Stimulated activated CD8-positive, alpha-beta memory T cell treated with anti-CD3 and anti-CD28 coated beads, Interleukin-15, amount 100 ng/mL, for 48 hours (primary cell): Measurements from ENCODE around the gene CDCA4.
"Not testable (repeated sequence)": the region's sequence is repeated elsewhere in the genome, so short reads cannot be mapped to it uniquely, and the experiment has no call there.

ENCODE experiments used
- DNase-seq, 2 donors: peaks; one replicate each; pipeline ENCODE4 v3.0.0-alpha.2; 2020; ENCODE audit warnings: low read depth in 2 of 2

Gene CDCA4

GRCh38 chr14:105020815-105021655 is at the start of gene CDCA4:
CDCA4 (minus strand) TSS chr14:105021083; CDS start chr14:105011929, 9,154 bp downstream.
- peak; percentile 97 to 98 for DNase-seq

- peak; percentile 67 for DNase-seq
These were observed 49.2 kb upstream of the CDCA4 start for GRCh38 chr14:105069871-105070759.

GRCh38 chr14:105069522-105069870 is 48.6 kb upstream of the CDCA4 start:
- DNase-seq, result no peak

- DNase-seq, result no peak
These were observed 47.9 kb upstream of the CDCA4 start for GRCh38 chr14:105068818-105069217.

- no peak for DNase-seq
These were observed 47.1 kb upstream of the CDCA4 start for GRCh38 chr14:105067969-105068301.

- peak; percentile 71 to 75 for DNase-seq
These were observed 46.5 kb upstream of the CDCA4 start for GRCh38 chr14:105067140-105067968.

GRCh38 chr14:105066240-105067071 is 45.6 kb upstream of the CDCA4 start:
- no peak for DNase-seq

GRCh38 chr14:105065280-105066228 is 44.7 kb upstream of the CDCA4 start, which contains the start of gene GPR132:
GPR132 (minus strand) TSS chr14:105065430; CDS start chr14:105055420, 10,010 bp downstream.
- peak; percentile 84 to 85 for DNase-seq

- peak in 1 of 2 donors; percentile 34 for DNase-seq
These were observed 43.8 kb upstream of the CDCA4 start for GRCh38 chr14:105064721-105065143.

- no peak for DNase-seq
These were observed 43.1 kb upstream of the CDCA4 start for GRCh38 chr14:105064001-105064400.

GRCh38 chr14:105063506-105063905 is 42.6 kb upstream of the CDCA4 start:
- DNase-seq, result not testable (repeated sequence)

GRCh38 chr14:105063056-105063455 is 42.2 kb upstream of the CDCA4 start:
- no peak for DNase-seq

GRCh38 chr14:105062048-105062433 is 41.2 kb upstream of the CDCA4 start:
- DNase-seq, result no peak

GRCh38 chr14:105061428-105062047 is 40.7 kb upstream of the CDCA4 start:
- peak; percentile 71 to 75 for DNase-seq

GRCh38 chr14:105060751-105061427 is 40.0 kb upstream of the CDCA4 start:
- no peak for DNase-seq

GRCh38 chr14:105059925-105060565 is 39.2 kb upstream of the CDCA4 start:
- DNase-seq, result no peak

- peak in 1 of 2 donors; percentile 67 for DNase-seq
These were observed 38.4 kb upstream of the CDCA4 start for GRCh38 chr14:105059035-105059924.
